HEK293 (cell line): ENCODE results near the gene MMRN2.

Experiments used
- CTCF ChIA-PET: fragments of 350-600 bp; formaldehyde crosslinking; extraction: SDS; loops from one replicate; lab custom pipeline; 2021; ENCODE audit warnings: antibody characterized with exemption; lab: Yijun Ruan, JAX
- POLR2A ChIA-PET: fragments of 300-600 bp; formaldehyde crosslinking; extraction: SDS; loops from one replicate; lab custom pipeline; 2020; ENCODE audit warnings: antibody characterized with exemption, inconsistent platforms; lab: Yijun Ruan, JAX
- H3K27ac ChIP-seq: fragments of 200-500 bp; sonication (Bioruptor generic); 2 replicates; pipeline ENCODE4 v1.5.1; 2014; ENCODE audit warnings: low read depth, low read length, control low read depth, inconsistent platforms; ENCODE audit errors: extremely low read depth
- H3K36me3 ChIP-seq, 2 experiments: fragments of 200-500 bp in 1 of 2; sonication (Bioruptor generic) in 1 of 2; 1 replicate in 1 of 2; 2 replicates in 1 of 2; pipeline ENCODE4 v1.5.1; 2014 to 2017; ENCODE audit warnings: inconsistent platforms in 2 of 2, low read length in 2 of 2; ENCODE audit not compliant: control insufficient read depth in 2 of 2, insufficient read depth in 1 of 2
- H3K4me1 ChIP-seq: fragments of 200-500 bp; sonication (Bioruptor generic); 2 replicates; pipeline ENCODE4 v1.5.1; 2014; ENCODE audit warnings: mild to moderate bottlenecking, low read length, inconsistent platforms; ENCODE audit not compliant: control insufficient read depth, insufficient read depth
- H3K4me3 ChIP-seq: 2 replicates; pipeline ENCODE4 v1.5.1; 2011; ENCODE audit warnings: low read depth, mild to moderate bottlenecking, control low read depth, low read length, moderate library complexity
- H3K9me3 ChIP-seq: fragments of 200-500 bp; sonication (Bioruptor generic); 2 replicates; pipeline ENCODE4 v1.5.1; 2014; ENCODE audit warnings: low read depth, low read length, inconsistent platforms; ENCODE audit not compliant: control insufficient read depth, insufficient read depth
- ELK4 ChIP-seq: IDR thresholded peaks from 2 replicates; pipeline ENCODE4 v1.6.1; 2011; ENCODE audit warnings: mild to moderate bottlenecking, low read depth, low read length, borderline replicate concordance
- KLF10 ChIP-seq: fragments of 450-650 bp; IDR thresholded peaks from 2 replicates; pipeline ENCODE4 v1.5.1; 2018; ENCODE audit warnings: missing biosample characterization, mild to moderate bottlenecking, missing genetic modification characterization
- KLF7 ChIP-seq: fragments of 450-650 bp; formaldehyde crosslinking; IDR thresholded peaks from 2 replicates; pipeline ENCODE4 v1.5.1; 2016; ENCODE audit warnings: missing biosample characterization, missing genetic modification characterization, borderline replicate concordance
- MYNN ChIP-seq: fragments of 450-650 bp; formaldehyde crosslinking; IDR thresholded peaks from 2 replicates; pipeline ENCODE4 v1.5.1; 2016; ENCODE audit warnings: missing biosample characterization, missing genetic modification characterization, borderline replicate concordance
- ZNF140 ChIP-seq: fragments of 450-650 bp; formaldehyde crosslinking; IDR thresholded peaks from 2 replicates; pipeline ENCODE4 v1.5.1; 2016; ENCODE audit warnings: missing biosample characterization, missing genetic modification characterization
- ZNF148 ChIP-seq: fragments of 450-650 bp; formaldehyde crosslinking; IDR thresholded peaks from 2 replicates; pipeline ENCODE4 v1.5.0; 2017; ENCODE audit warnings: missing biosample characterization, missing genetic modification characterization, borderline replicate concordance
- ZNF157 ChIP-seq: fragments of 450-650 bp; formaldehyde crosslinking; IDR thresholded peaks from 2 replicates; pipeline ENCODE4 v1.5.1; 2016; ENCODE audit warnings: missing biosample characterization, missing genetic modification characterization
- ZNF280C ChIP-seq: fragments of 450-650 bp; formaldehyde crosslinking; IDR thresholded peaks from 2 replicates; pipeline ENCODE4 v1.5.1; 2016; ENCODE audit warnings: missing biosample characterization, missing genetic modification characterization
- ZNF280D ChIP-seq: fragments of 450-650 bp; formaldehyde crosslinking; IDR thresholded peaks from 2 replicates; pipeline ENCODE4 v1.5.1; 2016; ENCODE audit warnings: missing biosample characterization, missing genetic modification characterization
- ZNF398 ChIP-seq: fragments of 450-650 bp; formaldehyde crosslinking; IDR thresholded peaks from 2 replicates; pipeline ENCODE4 v1.5.1; 2017; ENCODE audit warnings: missing biosample characterization, missing genetic modification characterization
- ZNF404 ChIP-seq: fragments of 450-650 bp; formaldehyde crosslinking; IDR thresholded peaks from 2 replicates; pipeline ENCODE4 v1.5.1; 2017; ENCODE audit warnings: missing biosample characterization, missing genetic modification characterization
- ZNF433 ChIP-seq: fragments of 450-650 bp; formaldehyde crosslinking; IDR thresholded peaks from 2 replicates; pipeline ENCODE4 v1.5.1; 2016; ENCODE audit warnings: missing biosample characterization, missing genetic modification characterization, low read depth
- ZNF473 ChIP-seq: fragments of 450-650 bp; formaldehyde crosslinking; IDR thresholded peaks from 2 replicates; pipeline ENCODE4 v1.5.1; 2017; ENCODE audit warnings: missing biosample characterization, missing genetic modification characterization
- ZNF514 ChIP-seq: fragments of 450-650 bp; formaldehyde crosslinking; IDR thresholded peaks from 2 replicates; pipeline ENCODE4 v1.5.1; 2016; ENCODE audit warnings: missing biosample characterization, missing genetic modification characterization
- ZNF561 ChIP-seq: fragments of 450-650 bp; IDR thresholded peaks from 2 replicates; pipeline ENCODE4 v1.5.1; 2018; ENCODE audit warnings: missing biosample characterization, missing genetic modification characterization, borderline replicate concordance
- ZNF629 ChIP-seq: fragments of 450-650 bp; formaldehyde crosslinking; IDR thresholded peaks from 2 replicates; pipeline ENCODE4 v1.5.1; 2017; ENCODE audit warnings: missing biosample characterization, missing genetic modification characterization
- ZNF777 ChIP-seq: fragments of 450-650 bp; formaldehyde crosslinking; IDR thresholded peaks from 2 replicates; pipeline ENCODE4 v1.5.1; 2017; ENCODE audit warnings: missing biosample characterization, missing genetic modification characterization, borderline replicate concordance

MMRN2 gene

GRCh38 chr10:86962981-86963310, 5.5 kb upstream of the MMRN2 start:
- ChIA-PET CTCF (interaction anchor here (0.5 to 1.9 kb wide), 2 partner anchors 15 to 274 kb away, joined by 4 read pairs; no protein-coding TSS in a partner anchor), POLR2A (no interaction called here)
- H3K27ac ChIP-seq, result no peak overlapping the region
- H3K4me3 ChIP-seq, result no peak overlapping the region
- H3K9me3 ChIP-seq, result no peaks in the 10 kb centered on the region
- TF ChIP-seq ZNF404 (no peak), ZNF398 (tag by site-specific recombination) (no peak), MYNN (no peak), ZNF140 (no peak), ZNF280C (tag by site-specific recombination) (no peak), ZNF777 (tag by site-specific recombination) (no peak), ZNF433 (tag by site-specific recombination) (no peak), KLF10 (no peak), ZNF157 (tag by site-specific recombination) (no peak), ZNF629 (tag by site-specific recombination) (no peak), ZNF148 (tag by site-specific recombination) (no peak), ELK4 (no peak), ZNF473 (tag by site-specific recombination) (no peak), ZNF280D (tag by site-specific recombination) (no peak), KLF7 (tag by site-specific recombination) (no peak), ZNF561 (no peak), ZNF514 (no peak)
- TF ChIP-seq, all 188 proteins: peak for 0
- no peaks in the 10 kb centered on the region for H3K4me1 ChIP-seq
- no peaks in the 10 kb centered on the region for H3K36me3 ChIP-seq
